Tibial artery (tissue), 4 donors: ENCODE results near the gene ERCC8.

Experiments
- DNase-seq, 2 donors: peaks; one replicate each; pipeline ENCODE4 v3.0.0-alpha.2; 2019
- H3K27ac ChIP-seq, 2 donors: fragments of 200-600 bp; sonication (generic) in 1 of 2; 1 replicate in 1 of 2; 2 replicates in 1 of 2; pipeline ENCODE4 v1.5.1; 2018 to 2019; ENCODE audit warnings: mild to moderate bottlenecking in 1 of 2
- H3K27me3 ChIP-seq, 2 donors: fragments of 200-600 bp; sonication (generic) in 1 of 2; one replicate each; pipeline versions ENCODE4 v1.5.1 to v1.6.0; 2016 to 2019
- H3K36me3 ChIP-seq, 3 donors: fragments of 200-600 bp; sonication (generic) in 2 of 3; one replicate each; pipeline ENCODE4 v1.5.1; 2016 to 2019; ENCODE audit warnings: mild to moderate bottlenecking in 2 of 3
- H3K4me1 ChIP-seq, 4 donors: fragments of 200-600 bp; sonication (generic) in 2 of 4; 1 replicate in 3 of 4; 2 replicates in 1 of 4; pipeline ENCODE4 v1.5.1; 2016 to 2019
- H3K4me3 ChIP-seq, 2 donors: fragments of 200-600 bp; sonication (generic) in 1 of 2; 1 replicate in 1 of 2; 2 replicates in 1 of 2; pipeline ENCODE4 v1.5.1; 2018 to 2019; ENCODE audit warnings: mild to moderate bottlenecking in 2 of 2
- H3K9me3 ChIP-seq, 3 donors: fragments of 200-600 bp; sonication (generic) in 1 of 3; one replicate each; pipeline ENCODE4 v1.5.1; 2016 to 2019
- CTCF ChIP-seq, 2 experiments: fragments of 200-600 bp in 1 of 2; fragments of 450-650 bp in 1 of 2; IDR thresholded peaks; one replicate each; pipeline ENCODE4 v1.5.1; 2017 to 2019; ENCODE audit warnings: antibody characterized with exemption in 2 of 2, mild to moderate bottlenecking in 1 of 2, moderate library complexity in 1 of 2
- intact Hi-C: fragments of 100-400 bp; cut with DNase I; formaldehyde crosslinking; loops from one replicate; pipeline ENCODE4 v1.15.0; 2023; ENCODE audit warnings: low total_unique reads

The ERCC8 gene

DNA sequence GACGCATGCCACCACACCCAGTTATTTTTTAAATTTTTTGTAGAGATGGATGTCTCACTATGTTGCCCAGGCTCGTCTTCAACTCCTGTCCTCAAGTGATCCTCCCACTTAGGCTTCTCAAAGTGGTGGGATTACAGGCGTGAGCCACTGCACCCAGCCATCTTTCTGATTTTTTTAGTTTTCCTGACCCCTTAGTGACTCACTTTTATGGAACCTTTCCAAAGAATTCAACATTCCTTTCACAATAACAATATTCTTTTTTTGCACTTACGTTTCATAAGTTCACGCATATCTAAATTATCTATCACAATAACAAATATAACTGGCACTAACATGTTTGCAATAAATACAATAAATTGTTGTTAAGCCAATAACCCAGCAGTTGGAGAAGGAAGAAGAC is 109.3 kb downstream of the ERCC8 start:
- Histone ChIP-seq H3K4me3 (no peak overlapping the region), H3K27me3 (peaks cover 0 to 6% of the 10 kb centered on the region in 2 donors), H3K9me3 (no peaks in the 10 kb centered on the region), H3K27ac (no peak overlapping the region), H3K36me3 (no peaks in the 10 kb centered on the region), H3K4me1 (no peaks in the 10 kb centered on the region)
- no peak for TF ChIP-seq CTCF (IDR thresholded peaks at IDR 0.05)
- intact Hi-C loops, result no loop called here
- DNase-seq, result no peak

DNA sequence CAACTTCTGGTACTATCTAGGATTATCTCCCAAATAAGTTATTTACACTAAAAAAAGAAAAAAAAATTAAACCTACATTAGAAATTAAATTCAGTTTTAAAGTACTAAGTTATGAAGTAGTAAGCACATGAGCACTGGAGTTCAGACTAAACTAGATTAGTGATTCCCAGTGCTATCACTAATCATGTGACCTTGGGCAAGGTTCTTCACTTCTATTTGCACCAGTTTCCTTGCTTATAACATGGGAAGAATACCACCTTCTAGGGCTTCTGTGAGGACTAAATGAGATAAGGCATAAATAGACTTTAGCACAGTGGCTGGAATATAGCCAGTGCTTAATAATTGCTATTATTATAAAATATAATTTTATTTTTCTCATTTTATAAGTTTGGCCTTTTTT is 111.3 kb downstream of the ERCC8 start:
- no peaks in the 10 kb centered on the region for H3K4me1 ChIP-seq
- no peak for TF ChIP-seq CTCF (IDR thresholded peaks at IDR 0.05)
- intact Hi-C loops, result no loop called here
- H3K36me3 ChIP-seq, result no peaks in the 10 kb centered on the region
- H3K4me3 ChIP-seq, result no peak overlapping the region
- no peak overlapping the region for H3K27ac ChIP-seq
- DNase-seq, result no peak
- no peaks in the 10 kb centered on the region for H3K27me3 ChIP-seq
- no peaks in the 10 kb centered on the region for H3K9me3 ChIP-seq

DNA sequence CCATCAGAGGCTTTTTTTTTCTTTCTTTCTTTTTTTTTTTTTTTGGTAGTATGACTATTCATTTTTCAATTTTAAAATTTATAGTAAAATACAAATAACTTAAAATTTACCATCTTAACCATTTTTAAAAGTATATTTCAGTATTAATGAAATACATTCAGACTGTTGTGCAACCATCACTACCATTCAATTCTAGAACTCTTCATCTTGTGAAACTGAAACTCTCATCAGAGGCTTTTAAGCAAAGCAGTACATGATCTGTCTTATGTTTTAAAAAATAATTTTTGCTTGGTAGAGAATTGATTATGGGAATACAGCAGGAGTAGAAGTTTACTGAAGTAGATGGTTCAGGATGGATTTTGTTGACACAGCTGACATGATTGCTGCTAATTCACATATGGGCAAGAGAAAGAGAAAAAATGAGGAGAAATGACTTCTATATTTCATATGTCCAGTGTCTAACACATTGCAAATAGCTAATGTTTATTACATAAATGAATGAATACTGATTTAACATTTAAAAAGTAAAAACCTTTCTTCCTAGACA is 114.2 kb downstream of the ERCC8 start:
- no peaks in the 10 kb centered on the region for H3K27me3 ChIP-seq
- H3K36me3 ChIP-seq, result no peaks in the 10 kb centered on the region
- H3K27ac ChIP-seq, result no peak overlapping the region
- H3K4me1 ChIP-seq, result no peaks in the 10 kb centered on the region
- H3K9me3 ChIP-seq, result no peaks in the 10 kb centered on the region
- H3K4me3 ChIP-seq, result no peak overlapping the region
- DNase-seq, result no peak
- TF ChIP-seq CTCF (IDR thresholded peaks at IDR 0.05), result no peak
- intact Hi-C loops, result no loop called here

DNA sequence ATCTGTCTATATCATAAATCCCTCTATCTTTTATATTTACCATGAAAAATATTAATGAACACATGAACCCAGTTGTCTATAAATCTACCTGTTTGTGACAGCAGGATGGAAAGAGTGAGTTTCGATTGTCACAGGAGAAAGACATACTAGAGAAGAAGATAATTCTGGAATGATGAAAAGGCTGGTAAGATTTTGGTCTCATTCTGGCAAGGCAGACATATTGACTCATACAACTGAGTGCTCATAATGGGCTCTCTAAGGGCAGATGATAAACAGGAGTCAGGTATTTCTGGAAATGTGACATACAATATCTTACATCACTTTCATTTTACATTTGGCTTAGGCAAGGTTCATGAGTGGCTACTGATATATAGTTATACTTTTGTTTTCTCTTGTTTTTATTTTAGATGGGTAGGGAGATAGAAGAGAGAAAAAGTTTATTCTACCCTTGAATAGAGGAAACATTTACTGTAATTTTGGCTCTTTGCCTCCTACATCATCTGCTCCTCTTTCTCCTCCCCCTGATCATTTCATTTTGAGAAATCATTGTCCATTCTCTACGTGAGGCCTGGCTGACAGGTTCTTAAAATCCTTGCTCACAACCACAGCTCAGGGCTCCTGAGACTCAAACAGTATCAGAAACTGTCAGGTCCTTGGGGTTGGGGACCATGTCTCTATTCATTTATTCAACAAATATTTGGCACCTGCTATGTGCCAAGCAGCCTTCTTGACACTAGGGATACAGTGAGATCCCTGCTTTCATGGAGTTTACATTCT is 115.2 kb downstream of the ERCC8 start:
- no peak for DNase-seq
- Histone ChIP-seq H3K36me3 (no peaks in the 10 kb centered on the region), H3K9me3 (no peaks in the 10 kb centered on the region), H3K4me1 (no peaks in the 10 kb centered on the region), H3K27ac (no peak overlapping the region), H3K4me3 (no peak overlapping the region), H3K27me3 (no peaks in the 10 kb centered on the region)
- intact Hi-C loops, result no loop called here
- TF ChIP-seq CTCF (IDR thresholded peaks at IDR 0.05), result no peak

GRCh38 chr5:60827201-60827600 is 117.7 kb downstream of the ERCC8 start:
- Histone ChIP-seq H3K9me3 (no peaks in the 10 kb centered on the region), H3K4me3 (no peak overlapping the region), H3K36me3 (no peaks in the 10 kb centered on the region), H3K27me3 (no peaks in the 10 kb centered on the region), H3K27ac (no peak overlapping the region), H3K4me1 (no peaks in the 10 kb centered on the region)
- no peak for TF ChIP-seq CTCF (IDR thresholded peaks at IDR 0.05)
- DNase-seq, result no peak
- intact Hi-C loops, result no loop called here
